ENCODE results near the gene TMEM9. TPM values are rescaled to one million over a fixed set of nuclear protein-coding genes. Genes with fewer than 3 reads are reported as not detected.

TMEM9 gene
- total and polyA plus RNA-seq, 2 of the 8 experiments (the other 6 are each of a cell fraction or from before 2014, with no cell fraction given), result 79.9 to 181 TPM

- TF ChIP-seq RAD21 (IDR thresholded peaks at IDR 0.05 in 1 of 2, conservative IDR thresholded peaks at IDR 0.05 in 1 of 2; ENCODE audit: low read depth in 2 of 2, low read length in 2 of 2) (no peak), MAFK (IDR thresholded peaks at IDR 0.05; ENCODE audit: low read depth, low read length) (no peak), SP4 (IDR thresholded peaks at IDR 0.05; ENCODE audit: low read length) (no peak), SIX5 (IDR thresholded peaks at IDR 0.05; ENCODE audit: low read depth, low read length) (no peak), FOSL1 (IDR thresholded peaks at IDR 0.05; ENCODE audit: insufficient read depth, low read depth, low read length) (no peak), ATF3 (IDR thresholded peaks at IDR 0.05; ENCODE audit: insufficient read depth, low read depth, low read length) (no peak)
These were observed 25.9 kb upstream of the TMEM9 start (continued) for GRCh38 chr1:201180141-201180540.
